ENCODE measurements around the gene MTFR2. TPM values are rescaled to one million over a fixed set of nuclear protein-coding genes. Genes with fewer than 3 reads are reported as not detected.

MTFR2 gene
- total and polyA plus RNA-seq, 3 donors from 2014 or later = 8.3 to 21.1 (median 8.8) TPM

DNA sequence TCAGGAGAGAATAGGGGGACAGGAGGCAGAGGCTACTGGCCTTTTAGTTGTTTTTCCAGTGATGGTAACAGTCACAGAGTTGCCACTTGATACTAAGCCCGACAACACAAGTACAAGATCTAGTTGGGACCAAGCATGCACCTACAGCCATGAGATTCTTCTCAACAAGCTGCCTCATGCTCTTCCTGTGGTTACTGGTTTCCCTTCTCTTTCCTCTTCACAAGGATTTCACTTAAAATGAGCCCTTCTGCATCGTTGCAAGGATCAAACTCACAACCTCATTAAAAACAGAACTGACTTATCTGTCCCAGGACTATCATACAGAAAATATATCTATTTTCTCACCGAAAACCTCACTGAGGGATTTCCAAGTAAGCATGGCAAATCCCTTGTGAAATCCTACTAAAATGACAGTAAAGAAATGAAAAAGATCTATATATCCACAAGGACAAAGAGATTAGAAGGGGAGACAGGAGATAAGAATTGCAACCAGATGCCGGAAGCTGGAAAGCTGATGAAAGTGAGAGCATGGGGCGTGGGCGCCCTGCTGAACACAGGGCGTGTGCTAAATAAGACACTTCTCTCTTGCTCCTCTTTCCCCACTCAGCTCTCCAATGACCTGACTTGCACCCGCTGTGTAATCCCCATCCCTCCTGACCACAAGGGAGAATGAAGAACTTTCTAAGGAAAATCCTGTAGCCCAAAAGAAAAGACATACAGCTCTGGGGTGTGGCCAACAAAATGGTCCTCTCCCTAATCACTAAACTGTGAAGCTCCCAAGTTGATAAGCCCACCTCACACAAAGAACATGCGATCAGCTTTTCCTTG, 13.4 kb downstream of the MTFR2 start:
- no peaks in the 10 kb centered on the region for H3K9me3 ChIP-seq
- H3K27me3 ChIP-seq = no peaks in the 10 kb centered on the region
- WGBS, 2 donors = 75 to 78% methylated on average over 9 of the region's 9 CpGs
- no peak overlapping the region for H3K4me3 ChIP-seq
- H3K4me1 ChIP-seq = no peaks in the 10 kb centered on the region
- no peak overlapping the region for H3K27ac ChIP-seq
- intact Hi-C loops (cut with DNase I; ENCODE audit: low total_unique reads) = no loop called here
- no peaks in the 10 kb centered on the region for H3K36me3 ChIP-seq (ENCODE audit: low read depth, missing control alignments)
- no peak for TF ChIP-seq POLR2A (IDR thresholded peaks at IDR 0.05)
- TF ChIP-seq, protein P1, sequence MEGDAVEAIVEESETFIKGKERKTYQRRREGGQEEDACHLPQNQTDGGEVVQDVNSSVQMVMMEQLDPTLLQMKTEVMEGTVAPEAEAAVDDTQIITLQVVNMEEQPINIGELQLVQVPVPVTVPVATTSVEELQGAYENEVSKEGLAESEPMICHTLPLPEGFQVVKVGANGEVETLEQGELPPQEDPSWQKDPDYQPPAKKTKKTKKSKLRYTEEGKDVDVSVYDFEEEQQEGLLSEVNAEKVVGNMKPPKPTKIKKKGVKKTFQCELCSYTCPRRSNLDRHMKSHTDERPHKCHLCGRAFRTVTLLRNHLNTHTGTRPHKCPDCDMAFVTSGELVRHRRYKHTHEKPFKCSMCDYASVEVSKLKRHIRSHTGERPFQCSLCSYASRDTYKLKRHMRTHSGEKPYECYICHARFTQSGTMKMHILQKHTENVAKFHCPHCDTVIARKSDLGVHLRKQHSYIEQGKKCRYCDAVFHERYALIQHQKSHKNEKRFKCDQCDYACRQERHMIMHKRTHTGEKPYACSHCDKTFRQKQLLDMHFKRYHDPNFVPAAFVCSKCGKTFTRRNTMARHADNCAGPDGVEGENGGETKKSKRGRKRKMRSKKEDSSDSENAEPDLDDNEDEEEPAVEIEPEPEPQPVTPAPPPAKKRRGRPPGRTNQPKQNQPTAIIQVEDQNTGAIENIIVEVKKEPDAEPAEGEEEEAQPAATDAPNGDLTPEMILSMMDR (IDR thresholded peaks at IDR 0.05) = no peak
- no peak for DNase-seq

DNA sequence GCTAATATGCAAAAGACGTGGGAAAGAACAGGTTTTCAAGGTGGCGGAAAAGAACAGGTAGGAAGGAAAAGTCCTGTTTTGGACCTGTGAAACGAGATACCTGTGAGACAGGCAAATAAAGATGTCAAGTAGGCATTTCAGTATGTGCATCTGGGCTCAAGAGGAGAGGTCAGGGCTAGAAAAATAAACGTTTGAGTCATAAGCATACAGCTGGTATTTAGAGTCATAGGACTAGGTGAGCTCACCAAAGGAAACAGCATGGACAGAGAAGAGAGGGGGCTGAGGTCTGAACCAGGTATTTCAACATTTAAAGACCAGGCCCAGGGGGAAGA, 14.9 kb downstream of the MTFR2 start:
- no peak for DNase-seq
- intact Hi-C loops (cut with DNase I; ENCODE audit: low total_unique reads) = no loop called here
- no peaks in the 10 kb centered on the region for H3K36me3 ChIP-seq (ENCODE audit: low read depth, missing control alignments)
- no peaks in the 10 kb centered on the region for H3K27me3 ChIP-seq
- WGBS, 2 donors = 88% methylated on average over 4 of the region's 4 CpGs
- H3K27ac ChIP-seq = no peak overlapping the region
- H3K4me3 ChIP-seq = no peak overlapping the region
- no peaks in the 10 kb centered on the region for H3K9me3 ChIP-seq
- no peaks in the 10 kb centered on the region for H3K4me1 ChIP-seq
- TF ChIP-seq, protein P1 (IDR thresholded peaks at IDR 0.05) = no peak
- TF ChIP-seq POLR2A (IDR thresholded peaks at IDR 0.05) = no peak

DNA sequence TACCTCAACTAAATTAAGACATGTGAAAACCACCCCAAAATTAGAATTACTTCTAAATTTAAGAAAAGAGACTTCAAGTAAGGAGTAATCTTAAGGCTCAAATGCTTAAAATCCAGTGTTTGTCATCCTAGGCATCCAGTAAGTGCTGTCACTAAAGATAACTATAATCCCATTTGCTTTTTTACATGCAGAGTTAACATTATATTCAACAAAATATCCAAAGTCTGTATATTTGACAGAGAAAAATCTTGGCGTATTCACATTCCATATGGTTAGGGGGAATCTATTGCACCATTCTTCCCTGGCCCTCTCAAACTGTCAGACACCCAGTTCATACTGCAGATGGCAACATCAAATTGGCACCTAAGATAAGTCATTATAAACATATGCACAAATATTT, 17.4 kb downstream of the MTFR2 start:
- 93 to 96% methylated on average over 1 of the region's 1 CpG for WGBS, 2 donors
- Histone ChIP-seq H3K27ac (no peak overlapping the region), H3K36me3 (ENCODE audit: low read depth, missing control alignments) (no peaks in the 10 kb centered on the region), H3K4me1 (no peaks in the 10 kb centered on the region), H3K9me3 (no peaks in the 10 kb centered on the region), H3K4me3 (no peak overlapping the region), H3K27me3 (no peaks in the 10 kb centered on the region)
- intact Hi-C loops (cut with DNase I; ENCODE audit: low total_unique reads) = no loop called here
- TF ChIP-seq, protein P1 (IDR thresholded peaks at IDR 0.05) = no peak
- no peak for TF ChIP-seq POLR2A (IDR thresholded peaks at IDR 0.05)
- no peak for DNase-seq

DNA sequence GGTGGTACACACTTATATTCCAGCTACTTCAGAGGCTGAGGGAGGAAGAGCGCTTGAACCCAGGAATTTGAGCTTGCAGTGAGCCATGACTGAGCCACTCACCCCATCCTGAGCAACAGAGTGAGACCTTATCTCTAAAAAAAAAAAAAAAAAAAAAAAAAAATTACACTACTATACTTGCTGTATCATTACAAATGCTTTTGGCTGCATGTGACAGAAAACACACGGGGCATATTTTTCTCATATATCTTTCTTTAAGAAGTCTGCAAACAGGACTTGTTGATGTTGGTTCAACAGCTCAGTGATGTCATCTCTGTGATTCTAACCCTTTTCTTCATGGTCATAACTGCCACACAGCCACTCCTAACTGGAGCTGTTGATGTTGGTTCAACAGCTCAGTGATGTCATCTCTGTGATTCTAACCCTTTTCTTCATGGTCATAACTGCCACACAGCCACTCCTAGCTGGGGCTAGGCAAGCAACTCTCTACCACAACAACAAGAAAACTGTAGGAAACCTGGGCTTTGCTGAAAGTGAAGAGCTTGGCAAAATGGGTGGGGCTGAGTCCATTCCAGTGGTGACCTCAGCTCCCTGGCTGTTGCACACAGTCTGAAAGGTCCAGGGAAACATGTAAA, 19.8 kb downstream of the MTFR2 start:
- peaks cover 9% of the 10 kb centered on the region for H3K4me1 ChIP-seq

More for the DNA sequence above, 19.8 kb downstream of the MTFR2 start:
- no peaks in the 10 kb centered on the region for H3K9me3 ChIP-seq
- DNase-seq = no peak
- no peaks in the 10 kb centered on the region for H3K36me3 ChIP-seq (ENCODE audit: low read depth, missing control alignments)
- TF ChIP-seq POLR2A (IDR thresholded peaks at IDR 0.05) = no peak
- TF ChIP-seq, protein P1 (IDR thresholded peaks at IDR 0.05) = no peak
- H3K27me3 ChIP-seq = no peaks in the 10 kb centered on the region
- 93% methylated on average over 2 of the region's 2 CpGs for WGBS, 2 donors
- intact Hi-C loops (cut with DNase I; ENCODE audit: low total_unique reads) = no loop called here
- H3K27ac ChIP-seq = no peak overlapping the region
- H3K4me3 ChIP-seq = no peak overlapping the region
